Fibroblast of lung (primary cell): Measurements from ENCODE around the gene GPR61.

Experiments
- EZH2 ChIP-seq: IDR thresholded peaks from 2 replicates; pipeline ENCODE4 v1.5.1; 2012; ENCODE audit warnings: low read length, control low read depth, mild to moderate bottlenecking; ENCODE audit errors: missing control alignments
- TF ChIP-seq, protein P1 (sequence below), 2 donors: IDR thresholded peaks in 1 of 2; conservative IDR thresholded peaks in 1 of 2; 1 replicate in 1 of 2; 2 replicates in 1 of 2; pipeline ENCODE4 v1.5.1; 2011 to 2012; ENCODE audit warnings: low read length in 2 of 2, control low read depth in 1 of 2, inconsistent platforms in 1 of 2, low read depth in 1 of 2, mild to moderate bottlenecking in 1 of 2

DNA sequence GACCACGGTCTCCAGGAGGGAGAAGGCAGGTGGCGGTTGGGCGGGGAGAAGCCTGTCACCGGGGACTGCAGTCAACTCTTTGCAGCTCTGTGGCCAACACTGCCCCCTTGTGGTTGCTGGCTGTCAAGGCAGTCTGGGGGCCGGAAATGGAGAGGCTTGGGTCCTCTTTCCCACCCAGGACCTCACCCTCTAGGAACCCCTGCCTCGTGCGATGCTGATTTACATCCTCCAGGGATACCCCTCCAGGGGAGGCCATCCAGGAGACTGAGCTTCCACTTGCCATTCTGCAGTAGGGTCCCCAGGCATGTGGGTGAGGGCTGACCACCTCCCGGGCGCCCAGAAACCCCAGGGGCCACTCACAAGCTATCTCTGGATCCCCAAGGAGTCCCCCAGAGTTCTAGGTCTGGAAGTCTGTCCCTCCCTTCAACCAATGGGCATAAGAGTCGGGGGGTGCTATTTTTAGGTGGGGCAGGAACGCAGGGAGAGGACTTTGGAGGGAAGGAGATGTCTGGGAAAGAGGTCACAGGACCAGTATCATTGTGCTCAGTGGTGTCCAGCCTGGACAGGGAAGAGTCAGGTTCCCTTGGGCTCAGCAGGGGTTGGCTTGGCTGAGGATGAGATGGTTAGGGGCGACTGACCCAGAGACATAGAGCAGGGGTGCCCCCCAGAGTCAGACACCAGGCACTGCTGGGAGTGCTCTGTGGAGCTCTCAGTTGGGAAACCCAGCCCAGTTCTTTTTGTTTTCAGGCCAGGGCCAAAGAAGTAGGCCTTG lies 7.1 kb upstream of the GPR61 start:
- TF ChIP-seq, protein P1, sequence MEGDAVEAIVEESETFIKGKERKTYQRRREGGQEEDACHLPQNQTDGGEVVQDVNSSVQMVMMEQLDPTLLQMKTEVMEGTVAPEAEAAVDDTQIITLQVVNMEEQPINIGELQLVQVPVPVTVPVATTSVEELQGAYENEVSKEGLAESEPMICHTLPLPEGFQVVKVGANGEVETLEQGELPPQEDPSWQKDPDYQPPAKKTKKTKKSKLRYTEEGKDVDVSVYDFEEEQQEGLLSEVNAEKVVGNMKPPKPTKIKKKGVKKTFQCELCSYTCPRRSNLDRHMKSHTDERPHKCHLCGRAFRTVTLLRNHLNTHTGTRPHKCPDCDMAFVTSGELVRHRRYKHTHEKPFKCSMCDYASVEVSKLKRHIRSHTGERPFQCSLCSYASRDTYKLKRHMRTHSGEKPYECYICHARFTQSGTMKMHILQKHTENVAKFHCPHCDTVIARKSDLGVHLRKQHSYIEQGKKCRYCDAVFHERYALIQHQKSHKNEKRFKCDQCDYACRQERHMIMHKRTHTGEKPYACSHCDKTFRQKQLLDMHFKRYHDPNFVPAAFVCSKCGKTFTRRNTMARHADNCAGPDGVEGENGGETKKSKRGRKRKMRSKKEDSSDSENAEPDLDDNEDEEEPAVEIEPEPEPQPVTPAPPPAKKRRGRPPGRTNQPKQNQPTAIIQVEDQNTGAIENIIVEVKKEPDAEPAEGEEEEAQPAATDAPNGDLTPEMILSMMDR (conservative IDR thresholded peaks at IDR 0.05 in 1 of 2, IDR thresholded peaks at IDR 0.05 in 1 of 2; ENCODE audit: low read depth in 1 of 2, low read length in 2 of 2), result peak; percentile 90 to 95
- no peak for TF ChIP-seq EZH2
